Mesangial cell (primary cell): ENCODE data around the gene RAI14. TPM values are rescaled to one million over a fixed set of nuclear protein-coding genes. Genes with fewer than 3 reads are reported as not detected.

Experiments
- total RNA-seq: library from RNA; depleted of rRNA; stranded (reverse); fragments of >200 nt; gene quantifications from 2 replicates; pipeline ENCODE4 v1.2.3, GENCODE V29; 2015

RAI14 gene
- 112 and 118 TPM in 2 replicates for total RNA-seq

DNA sequence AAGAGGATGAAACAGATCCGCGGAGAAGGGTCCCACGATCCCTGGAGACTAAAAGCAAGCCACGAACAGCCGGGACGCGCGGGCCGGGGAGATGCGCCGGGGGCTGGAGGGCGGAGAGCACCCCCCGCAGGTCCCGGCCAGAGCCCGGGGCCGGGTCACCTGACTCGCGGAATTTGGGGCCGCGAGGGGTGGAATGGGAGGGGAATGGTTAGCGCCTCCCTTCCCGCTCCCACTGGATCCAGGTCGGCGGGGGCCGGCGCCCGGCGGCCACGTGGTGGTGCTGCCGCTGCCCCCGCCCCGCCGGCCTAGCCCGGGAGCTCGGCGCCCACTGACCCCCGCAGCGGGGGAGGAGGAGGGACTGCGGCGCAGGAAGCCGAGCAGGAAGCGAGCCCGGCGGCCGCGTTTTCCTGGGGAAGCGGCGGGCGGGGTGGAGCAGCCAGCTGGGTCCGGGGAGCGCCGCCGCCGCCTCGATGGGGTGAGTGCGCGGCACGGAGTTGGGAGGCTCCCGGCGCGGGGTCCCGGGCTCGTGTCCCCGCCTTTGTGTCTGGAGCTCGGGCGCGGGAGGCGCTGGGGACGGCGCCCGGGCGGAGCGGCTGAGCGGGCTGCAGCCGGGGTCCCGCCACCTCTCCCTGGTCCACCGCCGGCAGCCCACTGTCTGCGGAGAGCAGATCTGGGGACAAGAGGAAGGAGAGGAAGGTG, at the start of gene RAI14:
Gene RAI14, plus strand, starts transcription at position 328 of the 699 bp plus-strand sequence. CDS start 30,592 bp downstream, outside the sequence.

DNA sequence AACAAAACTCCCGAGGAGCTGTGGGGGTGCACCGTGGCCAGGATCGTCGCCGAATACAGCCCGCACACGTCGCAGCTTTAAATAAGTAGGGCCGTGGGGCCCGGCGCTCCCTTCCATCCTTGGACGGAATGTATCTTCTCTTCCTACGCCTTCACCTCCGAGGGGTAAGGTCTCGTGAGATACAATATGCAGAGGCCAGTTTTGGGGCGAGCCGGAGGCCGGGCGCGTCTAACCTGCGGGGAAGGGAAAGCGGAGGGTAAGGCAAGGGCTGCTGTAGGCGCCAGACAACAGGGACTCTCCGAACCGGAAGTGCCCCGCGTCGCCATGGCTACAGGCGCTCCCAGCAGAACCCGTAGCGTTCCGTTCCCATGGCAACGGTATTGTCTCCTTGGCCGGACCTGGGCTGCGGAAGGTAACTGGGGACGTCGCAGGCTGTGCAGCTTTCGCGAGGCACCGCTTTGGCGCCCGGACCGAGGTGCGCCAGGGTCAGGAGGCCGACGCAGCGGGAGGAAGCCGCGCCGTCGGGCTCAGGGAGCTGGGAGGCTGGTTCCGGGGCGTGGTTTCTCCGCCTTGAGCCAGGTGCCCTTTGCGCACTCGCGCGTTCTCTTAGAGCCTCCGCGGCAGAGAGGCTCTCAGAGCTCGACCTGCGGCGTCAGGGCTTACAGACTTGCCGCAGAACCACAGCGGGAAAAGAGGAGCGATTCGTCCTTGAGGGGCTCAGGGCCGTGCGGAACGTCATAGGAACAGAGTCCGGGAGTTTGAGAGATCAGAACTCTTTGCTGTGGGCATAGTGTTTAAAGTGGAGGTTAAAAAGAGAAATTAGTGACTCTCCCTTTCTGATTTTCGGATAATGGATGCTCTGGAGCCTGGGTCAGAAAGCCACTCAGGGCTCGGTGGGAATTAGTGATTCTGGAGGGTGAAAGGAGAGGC, 182.9 kb downstream of the RAI14 start, which contains the start of gene TTC23L:
Gene TTC23L, plus strand, starts transcription at position 380 of the 930 bp plus-strand sequence. CDS start 1,508 bp downstream, outside the sequence.

Other genes with a start within 250 kb of the RAI14 start
- 0.13 TPM in 1 of 2 replicates, not detected in the other for gene TTC23L, start 182.8 kb downstream of the RAI14 start, total RNA-seq